IMR-90 (cell line): ENCODE results near the gene TMEM248. TPM values are rescaled to one million over a fixed set of nuclear protein-coding genes. Genes with fewer than 3 reads are reported as not detected.
"Not testable (repeated sequence)": the region's sequence is repeated elsewhere in the genome, so short reads cannot be mapped to it uniquely, and the experiment has no call there.

Experiments
- ATAC-seq: fragments of 200-7000 bp; cut with Tn5 transposase; 2 replicates; pipeline ENCODE4 v1.9.1; 2020; ENCODE audit warnings: low read depth, mild to moderate bottlenecking, moderate library complexity
- BruUV-seq: library from RNA; stranded (reverse); fragments of 400-500 nt; replicated peaks from 2 replicates; lab custom pipeline; 2021; lab: Mats Ljungman, UMichigan
- CTCF ChIA-PET: fragments of 300-600 bp; formaldehyde crosslinking; extraction: SDS; loops from one replicate; lab custom pipeline; 2021; ENCODE audit warnings: antibody characterized with exemption; lab: Yijun Ruan, JAX
- POLR2A ChIA-PET: fragments of 300-600 bp; sonication (Branson Sonifier 250); formaldehyde crosslinking; loops from one replicate; lab custom pipeline; 2022; ENCODE audit warnings: antibody characterized with exemption; ENCODE audit not compliant: unreplicated experiment; lab: Charles Lee
- DNase-seq: peaks from one replicate; pipeline ENCODE4 v3.0.0; 2013
- H2AFZ ChIP-seq: replicated peaks from 2 replicates; pipeline ENCODE3; 2013; ENCODE audit warnings: low read length, mild to moderate bottlenecking; ENCODE audit not compliant: poor library complexity
- H2AK5ac ChIP-seq: 2 replicates; pipeline ENCODE4 v1.6.1; 2013; ENCODE audit warnings: low read depth, low read length, inconsistent platforms
- H2AK9ac ChIP-seq: replicated peaks from 2 replicates; pipeline ENCODE3; 2013; ENCODE audit warnings: mild to moderate bottlenecking, low read depth, low read length, moderate library complexity; ENCODE audit not compliant: poor library complexity
- H2BK120ac ChIP-seq: 2 replicates; pipeline ENCODE4 v1.6.1; 2013; ENCODE audit warnings: low read depth, low read length, inconsistent platforms
- H2BK15ac ChIP-seq: 3 replicates; pipeline ENCODE4 v1.6.1; 2013; ENCODE audit warnings: low read depth, low read length, inconsistent platforms
- H2BK20ac ChIP-seq: 2 replicates; pipeline ENCODE4 v1.6.1; 2013; ENCODE audit warnings: low read depth, mild to moderate bottlenecking, inconsistent platforms, low read length, moderate library complexity
- H2BK5ac ChIP-seq: 2 replicates; pipeline ENCODE4 v1.6.1; 2013; ENCODE audit warnings: mild to moderate bottlenecking, low read depth, low read length, inconsistent platforms; ENCODE audit not compliant: poor library complexity, severe bottlenecking
- H3K14ac ChIP-seq: replicated peaks from 2 replicates; pipeline ENCODE4 v1.6.1; 2013; ENCODE audit warnings: low read depth, low read length, inconsistent platforms
- H3K18ac ChIP-seq: 2 replicates; pipeline ENCODE4 v1.6.1; 2013; ENCODE audit warnings: low read depth, low read length, control low read depth
- H3K23ac ChIP-seq: 2 replicates; pipeline ENCODE4 v1.6.1; 2013; ENCODE audit warnings: low read depth, low read length, inconsistent platforms
- H3K27ac ChIP-seq: 2 replicates; pipeline ENCODE4 v1.5.1; 2013; ENCODE audit warnings: mild to moderate bottlenecking, control low read depth, low read length; ENCODE audit not compliant: insufficient read depth
- H3K27me3 ChIP-seq: 2 replicates; pipeline ENCODE4 v1.6.1; 2013; ENCODE audit warnings: low read length; ENCODE audit not compliant: control insufficient read depth, insufficient read depth
- H3K36me3 ChIP-seq: 2 replicates; pipeline ENCODE4 v1.6.1; 2013; ENCODE audit warnings: low read length, mixed read lengths; ENCODE audit not compliant: control insufficient read depth, insufficient read depth
- H3K4ac ChIP-seq: 2 replicates; pipeline ENCODE4 v1.6.1; 2013; ENCODE audit warnings: low read depth, low read length, inconsistent platforms
- H3K4me1 ChIP-seq: 2 replicates; pipeline ENCODE4 v1.6.1; 2013; ENCODE audit warnings: low read length, mixed read lengths; ENCODE audit not compliant: control insufficient read depth, insufficient read depth
- H3K4me2 ChIP-seq: 2 replicates; pipeline ENCODE4 v1.6.1; 2013; ENCODE audit warnings: low read depth, mild to moderate bottlenecking, control low read depth, low read length, moderate library complexity
- H3K4me3 ChIP-seq: 2 replicates; pipeline ENCODE4 v1.5.1; 2013; ENCODE audit warnings: low read depth, mild to moderate bottlenecking, control low read depth, low read length, moderate library complexity; ENCODE audit not compliant: insufficient read depth
- H3K56ac ChIP-seq: 2 replicates; pipeline ENCODE4 v1.6.1; 2013; ENCODE audit warnings: low read length, inconsistent platforms; ENCODE audit not compliant: insufficient read depth; ENCODE audit errors: extremely low read depth
- H3K79me1 ChIP-seq, 2 experiments: 2 replicates each; pipeline ENCODE4 v1.6.1; 2013; ENCODE audit warnings: low read length in 2 of 2, inconsistent platforms in 1 of 2, low read depth in 1 of 2
- H3K9ac ChIP-seq: 2 replicates; pipeline ENCODE4 v1.6.1; 2013; ENCODE audit warnings: low read depth, low read length, control low read depth
- H3K9me1 ChIP-seq: 2 replicates; pipeline ENCODE4 v1.6.1; 2013; ENCODE audit warnings: low read length, inconsistent platforms; ENCODE audit not compliant: insufficient read depth
- H3K9me3 ChIP-seq: 2 replicates; pipeline ENCODE4 v1.6.1; 2013; ENCODE audit warnings: low read length; ENCODE audit not compliant: control insufficient read depth, insufficient read depth
- H4K20me1 ChIP-seq: 2 replicates; pipeline ENCODE4 v1.6.1; 2013; ENCODE audit warnings: low read length, inconsistent platforms; ENCODE audit not compliant: insufficient read depth
- H4K5ac ChIP-seq: 2 replicates; pipeline ENCODE4 v1.6.1; 2013; ENCODE audit warnings: mild to moderate bottlenecking, low read depth, low read length, control low read depth
- H4K8ac ChIP-seq, 2 experiments: 2 replicates each; pipeline ENCODE4 v1.6.1; 2013; ENCODE audit warnings: low read depth in 2 of 2, low read length in 2 of 2, control low read depth in 1 of 2, inconsistent platforms in 1 of 2
- H4K91ac ChIP-seq: 2 replicates; pipeline ENCODE4 v1.6.1; 2013; ENCODE audit warnings: low read depth, low read length, inconsistent platforms; ENCODE audit not compliant: insufficient read depth
- MAZ ChIP-seq: IDR thresholded peaks from 2 replicates; pipeline ENCODE4 v1.6.1; 2012; ENCODE audit warnings: low read depth, mild to moderate bottlenecking, low read length, improper control_type of control experiment, moderate library complexity, borderline replicate concordance
- MXI1 ChIP-seq: IDR thresholded peaks from 2 replicates; pipeline ENCODE4 v1.6.1; 2012; ENCODE audit warnings: low read depth, mild to moderate bottlenecking, low read length, moderate library complexity, borderline replicate concordance
- POLR2A ChIP-seq: IDR thresholded peaks from 2 replicates; pipeline ENCODE4 v1.6.1; 2012; ENCODE audit warnings: mild to moderate bottlenecking, low read depth, low read length
- WGBS, 2 experiments: methylation state at CpG; one replicate each; pipeline versions ENCODE4 v1.1.5 to v1.1.7; 2013; ENCODE audit warnings: missing lambda C conversion rate in 2 of 2; ENCODE audit not compliant: insufficient read length in 1 of 2; ENCODE audit errors: extremely low coverage in 2 of 2; 5-methylcytosine and 5-hydroxymethylcytosine counted together
- dilution Hi-C: fragments of 300-500 bp; cut with HindIII; formaldehyde crosslinking; loops from one replicate; pipeline ENCODE4 v1.14.3; 2018; ENCODE audit warnings: low sequenced_read_pairs; ENCODE audit not compliant: unreplicated experiment
- in situ Hi-C: fragments of 300-500 bp; cut with MboI; formaldehyde crosslinking; loops from 3 replicates; pipeline ENCODE4 v1.14.3; 2019; ENCODE audit warnings: low sequenced_read_pairs, inconsistent platforms, mixed read lengths
- intact Hi-C: fragments of 100-400 bp; cut with micrococcal nuclease; formaldehyde crosslinking; loops from 2 replicates; pipeline ENCODE4 v1.10.0; 2022
- polyA plus RNA-seq, 3 experiments: library from polyadenylated mRNA; depleted of rRNA; stranded (reverse); fragments of >200 nt; gene quantifications; 2 replicates each; pipeline ENCODE4 v1.2.3, GENCODE V29; 2012; ENCODE audit warnings: low replicate concordance in 1 of 3
- total RNA-seq: library from RNA; depleted of rRNA; stranded (reverse); fragments of >200 nt; gene quantifications from 2 replicates; pipeline ENCODE4 v1.2.3, GENCODE V29; 2012

Gene TMEM248
- total and polyA plus RNA-seq, 2 of the 4 experiments (the other 2 are of a cell fraction): 103 to 175 TPM

- Histone ChIP-seq H3K79me1 (peaks cover 8 to 14% of the 10 kb centered on the region in 2 experiments), H4K91ac (peak within 1 kb of the TSS; percentile 56; the same call in 1 of the 2 replicates), H2BK5ac (peak within 1 kb of the TSS; percentile 41), H3K14ac (peak within 1 kb of the TSS; percentile 75; the same call in 1 of the 2 replicates), H3K4me2 (peak within 1 kb of the TSS; percentile 73), H3K27ac (peak within 1 kb of the TSS; percentile 42), H4K8ac (peak within 1 kb of the TSS; percentile 85 to 94), H3K9ac (peak within 1 kb of the TSS; percentile 78), H3K4ac (peak within 1 kb of the TSS; percentile 50; the same call in 1 of the 2 replicates), H3K4me3 (peak within 1 kb of the TSS; percentile 60), H2AFZ (peak within 1 kb of the TSS; percentile 95)
- H2AK5ac ChIP-seq, H4K20me1 ChIP-seq, H4K5ac ChIP-seq, H3K27me3 ChIP-seq, dilution Hi-C loops, H2BK20ac ChIP-seq, H3K9me3 ChIP-seq, H2BK15ac ChIP-seq, BruUV-seq, H2AK9ac ChIP-seq, H3K23ac ChIP-seq, H3K56ac ChIP-seq, H2BK120ac ChIP-seq, POLR2A ChIA-PET, H3K18ac ChIP-seq, H3K4me1 ChIP-seq, H3K36me3 ChIP-seq, H3K9me1 ChIP-seq: not testable (repeated sequence)
- intact Hi-C loops (loop anchor here (5.0 kb wide), 1 partner anchor 169 kb away; no protein-coding TSS in a partner anchor), in situ Hi-C loops (loop anchor here (25.0 kb wide), 1 partner anchor 434 kb away; no protein-coding TSS in a partner anchor)
- TF ChIP-seq POLR2A: peak; percentile 67; the same call in 1 of the 2 replicates
- peak; percentile 60; the same call in 1 of the 2 replicates for TF ChIP-seq MXI1
- TF ChIP-seq MAZ: peak; percentile 15; the same call in 1 of the 2 replicates
- peak; percentile 96 for DNase-seq
- WGBS, 2 experiments: 1% methylated on average over 15 of the region's 44 CpGs; no CpG with 5 or more reads in 1 of the 2 experiments
- CTCF ChIA-PET: interaction anchor here (0.7 kb wide), 1 partner anchor 11 kb away, joined by 4 read pairs; no protein-coding TSS in a partner anchor
- peak; percentile 91 for ATAC-seq
Measured at GRCh38 chr7:66996444-66997191, 75.6 kb downstream of the TMEM248 start, which contains the start of gene TYW1. TSS of gene TYW1 (plus strand) at chr7:66996833. CDS start at chr7:66996979, 146 bp downstream.
